GM12801 (cell line): ENCODE results near the gene ECSCR.

Experiments used
- TF ChIP-seq, protein P1 (sequence below): IDR thresholded peaks from one replicate; pipeline ENCODE4 v1.5.1; 2011; ENCODE audit warnings: control low read depth; ENCODE audit not compliant: insufficient read length; ENCODE audit errors: extremely low read depth

The ECSCR gene

DNA sequence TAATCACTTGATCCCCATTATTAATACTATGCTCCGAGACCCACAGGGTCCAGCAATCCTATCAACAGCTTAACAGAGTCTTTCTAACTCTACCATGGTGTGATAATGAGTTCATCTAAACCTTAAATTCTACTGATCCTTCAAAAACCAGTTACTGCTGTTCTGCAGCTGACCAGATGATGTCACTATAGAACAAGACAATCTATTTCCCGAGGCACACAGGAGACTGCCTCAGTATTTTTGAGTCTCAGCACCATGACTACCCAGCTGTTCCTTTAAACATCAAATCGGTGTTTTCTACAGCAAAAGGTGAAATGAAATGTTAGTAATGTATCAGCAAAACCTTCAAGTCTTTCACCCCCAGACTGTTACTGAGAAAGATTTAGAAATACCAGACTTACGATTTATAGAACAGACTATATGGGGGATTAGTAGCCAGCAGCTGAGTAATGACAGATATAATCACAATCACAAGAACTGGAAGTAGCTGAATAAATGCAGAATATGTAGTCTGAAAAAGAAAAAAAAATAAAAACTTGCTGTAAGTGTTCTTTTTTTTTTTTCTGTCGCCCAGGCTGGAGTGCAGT is 40.1 kb downstream of the ECSCR start:
- TF ChIP-seq, protein P1, sequence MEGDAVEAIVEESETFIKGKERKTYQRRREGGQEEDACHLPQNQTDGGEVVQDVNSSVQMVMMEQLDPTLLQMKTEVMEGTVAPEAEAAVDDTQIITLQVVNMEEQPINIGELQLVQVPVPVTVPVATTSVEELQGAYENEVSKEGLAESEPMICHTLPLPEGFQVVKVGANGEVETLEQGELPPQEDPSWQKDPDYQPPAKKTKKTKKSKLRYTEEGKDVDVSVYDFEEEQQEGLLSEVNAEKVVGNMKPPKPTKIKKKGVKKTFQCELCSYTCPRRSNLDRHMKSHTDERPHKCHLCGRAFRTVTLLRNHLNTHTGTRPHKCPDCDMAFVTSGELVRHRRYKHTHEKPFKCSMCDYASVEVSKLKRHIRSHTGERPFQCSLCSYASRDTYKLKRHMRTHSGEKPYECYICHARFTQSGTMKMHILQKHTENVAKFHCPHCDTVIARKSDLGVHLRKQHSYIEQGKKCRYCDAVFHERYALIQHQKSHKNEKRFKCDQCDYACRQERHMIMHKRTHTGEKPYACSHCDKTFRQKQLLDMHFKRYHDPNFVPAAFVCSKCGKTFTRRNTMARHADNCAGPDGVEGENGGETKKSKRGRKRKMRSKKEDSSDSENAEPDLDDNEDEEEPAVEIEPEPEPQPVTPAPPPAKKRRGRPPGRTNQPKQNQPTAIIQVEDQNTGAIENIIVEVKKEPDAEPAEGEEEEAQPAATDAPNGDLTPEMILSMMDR = peak; percentile 20

GRCh38 chr5:139419226-139420192 is 43.0 kb downstream of the ECSCR start:
- TF ChIP-seq, protein P1 = no peak

DNA sequence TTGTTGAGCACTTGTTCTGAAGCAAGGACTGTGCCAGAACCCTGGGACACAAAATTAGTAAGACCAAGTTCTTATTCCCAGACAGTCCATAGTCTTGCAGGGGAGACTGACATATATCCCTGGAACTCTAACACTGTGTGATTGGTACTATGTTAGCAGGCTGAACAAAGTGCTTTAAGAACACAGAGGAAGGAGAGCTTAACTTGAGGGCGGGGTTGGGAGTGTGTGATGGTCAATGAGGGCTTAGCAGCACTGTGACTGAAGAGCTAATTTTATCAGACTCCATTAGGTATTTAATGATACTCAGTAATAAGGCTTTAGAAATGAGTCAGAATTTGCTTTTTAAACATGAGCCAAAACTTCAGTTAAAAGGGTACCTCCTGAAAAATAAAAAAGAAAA is 43.8 kb downstream of the ECSCR start:
- TF ChIP-seq, protein P1 = no peak

DNA sequence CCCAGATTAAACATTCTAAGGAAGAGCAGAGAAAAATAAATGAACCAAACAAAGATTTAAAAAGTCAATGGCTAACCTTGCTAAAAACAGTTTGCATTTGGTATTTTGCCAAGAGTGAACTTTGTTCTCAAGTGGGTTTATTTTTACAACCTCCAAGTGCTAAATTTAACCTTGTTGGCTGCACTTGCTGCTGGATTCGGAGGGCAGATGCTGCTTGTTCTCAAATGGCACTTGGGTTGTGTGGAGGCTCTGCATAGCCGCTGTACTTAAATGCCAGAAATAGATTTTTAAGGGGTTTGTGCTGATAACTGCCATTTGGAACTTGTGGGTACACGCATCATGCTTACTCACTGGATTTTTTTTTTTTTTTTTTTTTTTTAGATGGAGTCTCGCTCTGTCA is 45.3 kb downstream of the ECSCR start:
- TF ChIP-seq, protein P1 = no peak

- TF ChIP-seq, protein P1 = no peak
These were observed 45.9 kb downstream of the ECSCR start for GRCh38 chr5:139416651-139417050.

DNA sequence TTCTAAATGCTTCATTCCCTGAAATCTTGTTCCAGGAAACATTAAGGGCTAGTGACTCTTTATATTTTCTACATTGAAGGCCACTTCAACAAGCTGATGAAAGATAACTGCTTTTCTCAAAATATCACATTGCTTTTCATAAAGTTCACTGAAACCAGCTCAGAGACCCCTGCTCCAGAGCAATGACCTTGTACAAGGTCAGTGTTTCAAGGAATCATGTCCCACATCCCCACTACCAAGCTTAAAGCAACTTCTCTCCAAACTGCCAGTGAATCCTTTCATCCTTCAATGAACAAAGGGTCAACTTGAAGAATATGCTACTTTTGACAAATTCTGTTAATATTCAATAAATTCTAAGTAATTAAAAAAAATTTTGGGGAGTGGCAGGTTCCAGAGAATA is 46.7 kb downstream of the ECSCR start:
- TF ChIP-seq, protein P1 = no peak

DNA sequence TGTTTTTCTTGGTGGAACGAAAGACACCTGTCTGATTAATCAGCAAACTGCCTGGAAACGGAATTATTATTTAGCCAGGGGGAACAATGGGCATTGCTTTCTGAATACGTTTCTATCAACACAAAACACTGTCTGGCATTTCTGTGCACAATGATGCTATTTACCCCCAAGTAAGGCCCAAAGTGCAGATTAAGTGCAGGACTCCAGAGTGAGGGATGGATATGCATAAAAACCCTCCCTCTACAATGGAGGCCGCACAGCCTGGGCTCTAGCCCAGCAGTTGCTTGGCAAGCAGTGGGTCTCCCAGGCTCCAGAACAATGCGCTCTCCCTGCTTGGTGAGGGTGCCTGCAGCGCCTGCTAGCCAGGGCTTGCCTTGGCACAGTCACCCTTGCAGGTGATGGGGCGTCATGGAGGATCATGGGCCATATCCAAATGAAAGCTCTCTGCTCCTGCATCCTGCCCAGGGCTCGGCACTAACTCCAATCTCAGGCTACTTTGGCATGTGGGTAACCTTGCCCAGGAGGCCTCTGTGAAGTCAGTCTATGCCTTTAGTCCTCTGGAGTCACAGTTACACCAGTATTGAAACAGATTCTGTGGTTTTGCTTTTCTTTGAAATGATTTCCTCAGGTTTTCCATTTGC is 47.2 kb downstream of the ECSCR start:
- TF ChIP-seq, protein P1 = no peak
